Inflammatory macrophage treated with lipopolysaccharide for 1 hour (primary cell): ENCODE results near the gene TM6SF1.
A peak's percentile ranks its signal among the peaks of the same experiment; 100 is the strongest.
"Not testable (repeated sequence)": the region's sequence is repeated elsewhere in the genome, so short reads cannot be mapped to it uniquely, and the experiment has no call there.

Experiments used
- DNase-seq, 2 donors: peaks; one replicate each; pipeline ENCODE4 v3.0.0-alpha.2; 2020 to 2022

The TM6SF1 gene

GRCh38 chr15:83090465-83090864 lies 17.0 kb upstream of the TM6SF1 start:
- no peak for DNase-seq

- DNase-seq = not testable (repeated sequence)
Measured at GRCh38 chr15:83091965-83092308, 15.5 kb upstream of the TM6SF1 start.

- DNase-seq = peak; percentile 78 to 87
Measured at GRCh38 chr15:83092309-83092976, 15.0 kb upstream of the TM6SF1 start.

- DNase-seq = no peak
Measured at GRCh38 chr15:83094583-83094982, 12.9 kb upstream of the TM6SF1 start.

- no peak for DNase-seq
Measured at GRCh38 chr15:83098079-83098478, 9.4 kb upstream of the TM6SF1 start.

GRCh38 chr15:83099290-83099689 lies 8.2 kb upstream of the TM6SF1 start:
- no peak for DNase-seq

GRCh38 chr15:83100097-83100646 lies 7.3 kb upstream of the TM6SF1 start:
- peak; percentile 59 to 66 for DNase-seq

- DNase-seq = peak in 1 of 2 donors; percentile 3
Measured at GRCh38 chr15:83102346-83102745, 5.1 kb upstream of the TM6SF1 start.

- peak; percentile 22 to 72 for DNase-seq
Measured at GRCh38 chr15:83104141-83104540, 3.3 kb upstream of the TM6SF1 start.

- DNase-seq = peak in 1 of 2 donors; percentile 31
Measured at GRCh38 chr15:83105440-83105839, 2.0 kb upstream of the TM6SF1 start.

GRCh38 chr15:83107841-83108181 lies 366 bp downstream of the TM6SF1 start:
- no peak for DNase-seq

GRCh38 chr15:83108266-83109219 lies 1.1 kb downstream of the TM6SF1 start:
- DNase-seq = peak; percentile 84 to 98

GRCh38 chr15:83109532-83109931 lies 2.1 kb downstream of the TM6SF1 start:
- peak in 1 of 2 donors; percentile 16 for DNase-seq

- DNase-seq = peak; percentile 23 to 71
Measured at GRCh38 chr15:83110381-83110780, 2.9 kb downstream of the TM6SF1 start.

- no peak for DNase-seq
Measured at GRCh38 chr15:83111149-83111548, 3.7 kb downstream of the TM6SF1 start.

- no peak for DNase-seq
Measured at GRCh38 chr15:83112233-83112955, 4.9 kb downstream of the TM6SF1 start.

- DNase-seq = no peak
Measured at GRCh38 chr15:83112956-83113299, 5.5 kb downstream of the TM6SF1 start.

- peak; percentile 7 to 73 for DNase-seq
Measured at GRCh38 chr15:83113881-83114674, 6.6 kb downstream of the TM6SF1 start.

GRCh38 chr15:83114856-83115255 lies 7.4 kb downstream of the TM6SF1 start:
- DNase-seq = no peak

- DNase-seq = no peak
Measured at GRCh38 chr15:83115410-83115809, 8.0 kb downstream of the TM6SF1 start.

GRCh38 chr15:83115831-83116565 lies 8.6 kb downstream of the TM6SF1 start:
- DNase-seq = no peak
